Glomerular visceral epithelial cell (primary cell): ENCODE data around the gene GCAT.

Experiments used
- DNase-seq: peaks from one replicate; pipeline ENCODE4 v3.0.0-alpha.2; 2016; ENCODE audit errors: extremely low spot score

Gene GCAT

DNA sequence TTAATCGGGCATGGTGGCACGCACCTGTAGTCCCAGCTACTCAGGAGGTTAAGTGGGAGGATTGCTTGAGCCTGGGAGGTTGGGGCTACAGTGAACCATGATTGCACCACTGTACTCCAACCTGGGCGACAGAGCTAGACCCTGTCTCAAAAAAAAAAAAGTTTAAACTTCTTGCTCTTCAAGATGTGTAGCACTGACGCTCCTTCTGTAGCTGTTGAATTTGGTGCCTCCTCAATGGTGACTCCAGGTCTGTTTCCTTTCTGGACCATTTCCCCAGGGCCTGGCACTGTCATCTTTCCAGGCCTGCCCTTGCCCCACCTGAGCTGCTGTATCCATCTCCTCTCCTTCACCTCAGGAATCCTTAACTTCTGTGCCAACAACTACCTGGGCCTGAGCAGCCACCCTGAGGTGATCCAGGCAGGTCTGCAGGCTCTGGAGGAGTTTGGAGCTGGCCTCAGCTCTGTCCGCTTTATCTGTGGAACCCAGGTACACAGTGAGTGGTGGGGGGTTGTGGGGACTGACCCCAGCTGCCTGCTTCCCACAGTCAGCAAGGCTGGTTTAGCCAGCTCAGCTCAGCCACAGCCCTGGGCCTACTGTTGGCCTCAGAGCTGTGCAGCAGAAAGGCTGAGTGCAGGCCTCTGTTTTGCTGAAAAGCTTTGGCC is 2.1 kb downstream of the GCAT start:
- DNase-seq = no peak

- DNase-seq = no peak
Measured at GRCh38 chr22:37811867-37812266, 4.1 kb downstream of the GCAT start.

- DNase-seq = no peak
Measured at GRCh38 chr22:37812869-37813678, 5.3 kb downstream of the GCAT start.

DNA sequence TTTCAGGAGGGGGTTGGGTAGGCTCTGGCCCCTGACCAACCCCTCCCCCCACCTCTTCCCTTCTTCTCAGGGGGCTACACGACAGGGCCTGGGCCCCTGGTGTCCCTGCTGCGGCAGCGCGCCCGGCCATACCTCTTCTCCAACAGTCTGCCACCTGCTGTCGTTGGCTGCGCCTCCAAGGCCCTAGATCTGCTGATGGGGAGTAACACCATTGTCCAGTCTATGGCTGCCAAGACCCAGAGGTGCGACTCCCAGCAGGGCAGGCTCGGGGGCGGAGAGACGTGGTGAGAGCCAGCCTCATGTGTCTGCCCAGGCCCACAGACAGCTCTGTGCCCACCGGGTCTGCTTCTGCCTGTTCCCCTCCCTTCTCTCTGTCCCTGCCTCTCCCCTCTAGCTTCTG is 7.9 kb downstream of the GCAT start:
- no peak for DNase-seq

GRCh38 chr22:37816543-37817180 is 8.9 kb downstream of the GCAT start:
- DNase-seq = no peak

DNA sequence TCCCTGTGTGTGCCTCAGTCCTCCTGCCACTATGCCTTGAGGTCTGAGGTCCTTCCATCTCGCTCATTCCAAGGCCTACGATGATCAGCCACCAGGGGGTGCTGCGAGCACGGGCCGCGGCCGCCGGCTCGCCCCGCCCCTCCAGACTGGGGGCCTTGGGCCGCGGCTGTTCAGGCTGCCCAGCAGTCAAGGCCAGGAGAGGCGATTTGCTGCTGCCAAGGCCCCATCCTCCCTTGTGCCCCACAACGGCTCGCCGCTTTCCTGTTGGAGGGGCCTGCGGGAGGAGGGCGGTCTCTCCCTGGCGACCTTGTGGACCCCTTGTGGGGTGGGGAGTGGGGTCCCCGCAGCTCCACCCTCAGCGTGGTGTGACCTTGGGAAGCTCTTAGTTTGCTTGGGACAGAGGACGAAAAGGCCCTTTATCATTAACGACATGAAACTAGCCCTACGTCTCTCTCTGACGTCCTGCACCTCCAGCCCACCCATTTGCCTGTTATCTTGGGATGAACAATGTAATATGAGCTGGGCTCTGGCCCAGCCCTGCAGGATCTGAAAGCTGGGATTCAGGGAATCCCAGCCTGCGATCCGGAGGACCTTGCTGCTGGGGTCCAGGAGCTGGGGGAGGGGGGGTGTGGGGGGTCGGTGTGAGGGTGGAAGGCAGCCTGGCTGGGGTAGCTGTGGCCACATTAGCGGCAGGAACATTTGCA is 10.1 kb downstream of the GCAT start:
- peak; percentile 75 for DNase-seq

DNA sequence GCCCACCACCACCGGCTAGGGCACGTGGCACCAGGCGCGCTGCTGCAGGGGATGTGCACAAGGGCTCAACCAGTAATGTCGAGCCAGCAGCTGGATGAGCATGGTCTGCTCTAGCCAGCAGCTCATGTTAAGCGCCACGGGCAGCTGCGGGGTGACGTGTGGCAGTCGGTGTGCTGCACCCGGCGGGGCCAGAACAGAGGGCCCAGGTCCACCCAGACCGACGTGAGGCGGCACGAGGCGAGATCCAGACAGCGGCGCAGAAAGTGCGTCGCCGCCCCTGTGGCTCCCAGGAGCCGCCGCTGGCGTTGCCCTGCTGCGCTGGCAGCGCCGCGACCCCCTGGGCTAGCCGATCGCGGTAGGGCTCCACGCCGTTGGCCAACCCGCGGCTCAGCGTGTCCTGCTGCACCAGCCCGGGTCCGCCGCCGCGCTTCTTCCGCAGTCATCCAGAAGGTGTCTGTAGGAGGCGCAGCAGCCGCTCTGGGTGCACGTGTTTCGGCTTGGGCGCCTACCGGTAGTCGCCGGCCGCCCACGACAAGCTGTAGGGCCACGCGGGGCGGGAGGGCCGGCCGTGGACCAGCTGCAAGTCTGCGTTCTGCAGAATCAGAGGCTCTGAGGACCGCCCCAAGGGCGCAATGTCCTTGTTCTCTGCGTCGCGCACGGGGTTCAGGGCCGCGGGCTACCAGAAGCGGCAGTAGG is 10.8 kb downstream of the GCAT start:
- no peak for DNase-seq

DNA sequence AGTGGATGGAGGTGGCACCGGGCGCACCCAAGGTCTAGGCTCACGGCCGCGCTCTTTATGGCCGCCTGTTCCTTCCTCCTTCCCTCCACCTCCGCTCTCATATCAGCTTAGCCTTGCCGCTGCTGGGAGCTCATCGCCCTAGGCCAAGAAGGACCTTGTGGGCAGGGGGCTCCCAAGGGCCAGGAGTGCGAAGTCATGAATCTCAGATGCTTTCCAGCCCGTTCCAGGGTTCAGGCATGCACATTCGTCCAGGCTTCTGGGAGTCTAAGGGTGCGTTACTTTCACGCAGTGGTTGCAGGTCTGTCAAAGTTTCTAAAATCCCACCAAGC is 11.3 kb downstream of the GCAT start:
- DNase-seq = no peak

GRCh38 chr22:37820350-37820749 is 12.6 kb downstream of the GCAT start:
- no peak for DNase-seq

DNA sequence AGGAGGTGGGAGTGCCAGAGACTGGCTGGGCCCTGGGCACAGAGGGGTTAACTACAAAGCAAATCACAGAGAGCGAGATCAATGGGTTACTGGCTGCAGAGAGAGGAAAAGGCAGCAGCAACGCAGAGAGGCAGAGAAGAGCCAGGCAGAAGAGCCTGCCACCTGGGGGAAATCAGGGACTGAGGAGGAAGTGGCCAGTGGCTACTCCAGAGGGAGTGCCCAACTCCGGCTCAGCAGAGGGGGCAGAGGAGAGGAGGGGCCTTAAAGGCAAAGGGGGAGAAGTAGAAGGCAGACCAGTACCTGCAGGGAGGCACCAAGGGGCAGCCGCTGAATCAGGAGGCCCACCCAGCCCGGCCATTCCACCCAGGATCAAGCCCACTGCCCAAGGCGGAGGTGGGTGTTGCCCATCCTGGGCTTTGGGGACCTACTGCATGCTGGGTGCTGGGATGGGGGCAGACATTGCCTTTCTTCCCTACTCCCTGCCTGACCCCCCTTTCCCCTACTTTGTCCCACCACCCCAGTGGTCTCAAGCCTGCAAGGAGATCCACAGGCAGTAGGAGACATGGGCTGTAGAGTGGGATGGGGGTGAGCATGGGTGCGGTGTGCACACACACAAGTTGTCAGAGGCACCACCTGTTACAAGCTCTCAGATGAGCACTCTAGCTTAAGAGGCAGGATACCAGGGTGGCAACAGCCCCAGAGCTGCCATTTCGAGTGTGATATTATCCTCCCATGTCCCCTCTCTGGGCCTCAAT is 14.5 kb downstream of the GCAT start:
- DNase-seq = no peak

DNA sequence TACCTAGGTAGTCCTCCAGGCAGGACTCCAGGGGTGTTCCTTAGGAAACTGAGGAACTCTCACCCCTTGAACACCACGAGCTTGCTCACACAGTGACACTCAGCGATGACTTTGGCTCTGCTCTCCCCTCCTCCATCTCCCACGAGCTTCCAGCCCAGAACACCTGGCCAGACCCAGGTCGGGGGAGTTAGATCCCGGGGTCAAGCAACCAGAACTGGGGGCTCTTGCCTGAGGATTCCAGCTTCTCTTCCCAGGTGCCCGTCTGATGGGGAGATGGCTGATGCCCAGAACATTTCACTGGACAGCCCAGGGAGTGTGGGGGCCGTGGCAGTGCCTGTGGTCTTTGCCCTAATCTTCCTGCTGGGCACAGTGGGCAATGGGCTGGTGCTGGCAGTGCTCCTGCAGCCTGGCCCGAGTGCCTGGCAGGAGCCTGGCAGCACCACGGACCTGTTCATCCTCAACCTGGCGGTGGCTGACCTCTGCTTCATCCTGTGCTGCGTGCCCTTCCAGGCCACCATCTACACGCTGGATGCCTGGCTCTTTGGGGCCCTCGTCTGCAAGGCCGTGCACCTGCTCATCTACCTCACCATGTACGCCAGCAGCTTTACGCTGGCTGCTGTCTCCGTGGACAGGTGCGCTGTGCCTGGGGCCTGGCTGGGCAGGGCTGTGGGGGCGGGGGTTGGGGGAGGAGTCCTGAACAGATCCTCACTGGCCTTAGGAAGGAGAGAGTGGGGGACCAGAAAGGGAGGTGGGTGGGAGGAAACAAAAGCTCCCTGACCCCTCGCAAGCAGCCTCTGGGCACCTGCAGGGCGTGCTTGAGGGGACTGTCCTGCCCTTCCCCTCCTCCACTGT is 15.6 kb downstream of the GCAT start, which contains the start of gene GALR3:
GALR3 (plus strand) TSS at position 249 of the 852 bp plus-strand sequence; CDS start at position 274, 25 bp downstream.
- no peak for DNase-seq

GRCh38 chr22:37824674-37825641 is 17.2 kb downstream of the GCAT start:
- no peak for DNase-seq

- no peak for DNase-seq
Measured at GRCh38 chr22:37827056-37827455, 19.3 kb downstream of the GCAT start.

- DNase-seq = no peak
Measured at GRCh38 chr22:37830093-37830842, 22.5 kb downstream of the GCAT start.

- DNase-seq = no peak
Measured at GRCh38 chr22:37831472-37831871, 23.7 kb downstream of the GCAT start.

DNA sequence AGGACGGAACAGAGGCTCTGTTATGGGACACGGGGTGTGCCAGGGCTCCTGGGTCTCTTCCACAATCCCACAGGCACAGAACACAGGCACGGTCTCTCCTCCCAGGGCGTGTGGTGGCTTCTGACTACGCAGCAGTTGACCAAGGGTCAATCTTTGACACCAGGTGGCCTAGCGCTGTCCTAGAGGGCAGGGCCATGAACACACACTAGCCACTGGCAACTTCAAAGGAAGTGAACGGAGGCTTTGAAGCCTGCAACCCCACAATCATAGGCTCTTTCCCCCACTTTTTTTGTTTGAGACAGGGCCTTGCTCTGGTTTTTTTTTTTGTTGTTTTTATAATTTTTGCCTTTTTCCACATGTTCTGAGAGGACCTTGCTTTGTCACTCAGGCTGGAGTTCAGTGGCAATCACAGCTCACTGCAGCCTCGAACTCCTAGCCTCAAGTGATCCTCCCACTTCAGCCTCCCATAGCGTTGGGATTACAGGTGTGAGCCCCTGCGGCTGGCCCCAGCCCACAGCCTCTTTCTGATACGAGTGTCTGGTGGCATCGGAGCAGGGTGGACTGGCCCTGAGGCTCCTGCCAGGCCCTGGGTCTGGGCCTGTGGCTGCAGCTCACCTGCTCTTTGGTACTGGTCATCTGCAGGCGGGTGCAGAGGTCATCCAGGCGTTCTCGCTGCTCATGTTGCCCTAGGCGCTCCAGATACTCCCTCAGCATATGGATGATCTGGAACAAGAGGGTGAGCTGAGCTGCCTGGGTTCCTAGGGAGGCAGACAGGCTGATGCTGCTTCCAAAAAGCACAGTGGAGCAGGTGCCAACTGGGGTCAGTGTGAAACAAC is 24.5 kb downstream of the GCAT start:
- no peak for DNase-seq
